ENCODE data around the gene ADGRF3. TPM values are rescaled to one million over a fixed set of nuclear protein-coding genes. Genes with fewer than 3 reads are reported as not detected.

ADGRF3 gene
- total and polyA plus RNA-seq, 9 of the 15 experiments (the other 6 are each of a cell fraction or from before 2014, with no cell fraction given), result 0.04 to 0.54 (median 0.16) TPM; not detected in 2

GRCh38 chr2:26355038-26355995 is 8.7 kb upstream of the ADGRF3 start (continued):
- TF ChIP-seq PBX2 (CRISPR knock-in tag; IDR thresholded peaks at IDR 0.05; ENCODE audit: low read depth) (no peak), PBX2 (tag; conservative IDR thresholded peaks at IDR 0.05; ENCODE audit: low read depth) (0 out of 2 replicates have a peak, but pooled peaks have one; percentile 16), EGR1 (conservative IDR thresholded peaks at IDR 0.05) (peak; percentile 97), SIRT6 (IDR thresholded peaks at IDR 0.05; ENCODE audit: low read depth, low read length) (no peak), RFX5 (IDR thresholded peaks at IDR 0.05; ENCODE audit: low read depth, low read length) (no peak), ARHGAP35 (IDR thresholded peaks at IDR 0.05; ENCODE audit: partially characterized antibody) (no peak), TBP (optimal IDR thresholded peaks at IDR 0.05; ENCODE audit: low read depth, low read length) (no peak), ZNF23 (CRISPR knock-in tag; IDR thresholded peaks at IDR 0.05) (no peak), PHB (CRISPR knock-in tag; IDR thresholded peaks at IDR 0.05) (no peak), HNRNPLL (IDR thresholded peaks at IDR 0.05; ENCODE audit: low read depth, low read length, poor library complexity, severe bottlenecking) (no peak), ZNF609 (CRISPR knock-in tag; IDR thresholded peaks at IDR 0.05; ENCODE audit: borderline replicate concordance) (no peak), XRCC4 (IDR thresholded peaks at IDR 0.05; ENCODE audit: extremely low read depth, insufficient read depth, insufficient read length) (no peak), SMARCB1 (IDR thresholded peaks at IDR 0.05; ENCODE audit: insufficient read length, low read depth) (peak; percentile 97), CHCHD3 (CRISPR knock-in tag; IDR thresholded peaks at IDR 0.05) (no peak), USF1 (CRISPR knock-in tag; IDR thresholded peaks at IDR 0.05) (no peak), SMAD4 (CRISPR knock-in tag; conservative IDR thresholded peaks at IDR 0.05) (0 out of 2 replicates have a peak, but pooled peaks have one; percentile 54), ZNF263 (CRISPR knock-in tag; IDR thresholded peaks at IDR 0.05; ENCODE audit: borderline replicate concordance) (no peak), ZNF384 (IDR thresholded peaks at IDR 0.05; ENCODE audit: low read depth, low read length) (peak; percentile 99), SNRNP70 (optimal IDR thresholded peaks at IDR 0.05; ENCODE audit: low read depth, low read length) (no peak), NEUROD1 (IDR thresholded peaks at IDR 0.05; ENCODE audit: borderline replicate concordance, low read depth, low read length, partially characterized antibody) (peak; percentile 50)
